Stimulated activated CD4-positive, alpha-beta T cell treated with anti-CD3 and anti-CD28 coated beads, Interleukin-15, amount 100 ng/mL, for 24 hours (primary cell): ENCODE data around the gene CNOT10.
A peak's percentile ranks its signal among the peaks of the same experiment; 100 is the strongest.
"Not testable (repeated sequence)": the region's sequence is repeated elsewhere in the genome, so short reads cannot be mapped to it uniquely, and the experiment has no call there.

Experiments
- DNase-seq: peaks from one replicate; pipeline ENCODE4 v3.0.0-alpha.2; 2020

CNOT10 gene

GRCh38 chr3:32684800-32685542, at the start of gene CNOT10:
TSS of gene CNOT10 (plus strand) at chr3:32685188. CDS start at chr3:32685461, 273 bp downstream.
- peak; percentile 97 for DNase-seq

- DNase-seq: no peak
Measured at GRCh38 chr3:32640939-32641338, 44.0 kb upstream of the CNOT10 start.

- no peak for DNase-seq
Measured at GRCh38 chr3:32641356-32641755, 43.6 kb upstream of the CNOT10 start.

- no peak for DNase-seq
Measured at GRCh38 chr3:32643354-32643753, 41.6 kb upstream of the CNOT10 start.

GRCh38 chr3:32643816-32644215, 41.2 kb upstream of the CNOT10 start:
- no peak for DNase-seq

GRCh38 chr3:32644380-32644779, 40.6 kb upstream of the CNOT10 start:
- DNase-seq: no peak

GRCh38 chr3:32646761-32647160, 38.2 kb upstream of the CNOT10 start:
- DNase-seq: no peak

GRCh38 chr3:32652337-32653100, 32.5 kb upstream of the CNOT10 start:
- not testable (repeated sequence) for DNase-seq

GRCh38 chr3:32655167-32655566, 29.8 kb upstream of the CNOT10 start:
- no peak for DNase-seq

GRCh38 chr3:32660634-32661033, 24.4 kb upstream of the CNOT10 start:
- no peak for DNase-seq

- no peak for DNase-seq
Measured at GRCh38 chr3:32662647-32663046, 22.3 kb upstream of the CNOT10 start.

- not testable (repeated sequence) for DNase-seq
Measured at GRCh38 chr3:32664630-32665075, 20.3 kb upstream of the CNOT10 start.

- DNase-seq: no peak
Measured at GRCh38 chr3:32667072-32667582, 17.9 kb upstream of the CNOT10 start.

GRCh38 chr3:32669226-32669625, 15.8 kb upstream of the CNOT10 start:
- not testable (repeated sequence) for DNase-seq

GRCh38 chr3:32673730-32674129, 11.3 kb upstream of the CNOT10 start:
- not testable (repeated sequence) for DNase-seq

GRCh38 chr3:32675164-32675563, 9.8 kb upstream of the CNOT10 start:
- DNase-seq: no peak

- DNase-seq: no peak
Measured at GRCh38 chr3:32675650-32676049, 9.3 kb upstream of the CNOT10 start.

- DNase-seq: no peak
Measured at GRCh38 chr3:32681811-32682210, 3.2 kb upstream of the CNOT10 start.

- DNase-seq: no peak
Measured at GRCh38 chr3:32684029-32684799, 774 bp upstream of the CNOT10 start.

- DNase-seq: no peak
Measured at GRCh38 chr3:32685543-32686185, 676 bp downstream of the CNOT10 start.

GRCh38 chr3:32686713-32687112, 1.7 kb downstream of the CNOT10 start:
- no peak for DNase-seq

- DNase-seq: no peak
Measured at GRCh38 chr3:32691847-32692246, 6.9 kb downstream of the CNOT10 start.

- no peak for DNase-seq
Measured at GRCh38 chr3:32696523-32696922, 11.5 kb downstream of the CNOT10 start.
